Nephron progenitor cell (in vitro differentiated cells): ENCODE data around the gene SMARCA4.

Experiments used
- DNase-seq: peaks from one replicate; pipeline ENCODE4 v3.0.0; 2021
- H3K27ac Mint-ChIP-seq: 2 replicates; pipeline ENCODE4 v1.8.0; 2021; ENCODE audit warnings: mild to moderate bottlenecking, moderate library complexity, mixed read lengths
- H3K27me3 Mint-ChIP-seq: 2 replicates; pipeline ENCODE4 v1.8.0; 2021; ENCODE audit warnings: mild to moderate bottlenecking, low read depth, mixed read lengths; ENCODE audit not compliant: poor library complexity
- H3K36me3 Mint-ChIP-seq: 2 replicates; pipeline ENCODE4 v1.8.0; 2021; ENCODE audit warnings: low read depth, mixed read lengths
- H3K4me1 Mint-ChIP-seq: 2 replicates; pipeline ENCODE4 v1.8.0; 2021; ENCODE audit warnings: mixed read lengths
- H3K4me3 Mint-ChIP-seq: 2 replicates; pipeline ENCODE4 v1.8.0; 2021; ENCODE audit warnings: mild to moderate bottlenecking, moderate library complexity, mixed read lengths
- H3K9me3 Mint-ChIP-seq: 2 replicates; pipeline ENCODE4 v1.8.0; 2021; ENCODE audit warnings: mild to moderate bottlenecking, moderate library complexity, mixed read lengths
- TF ChIP-seq, protein P1 (sequence below): fragments of 200-600 bp; sonication (generic); IDR thresholded peaks from 2 replicates; pipeline ENCODE4 v1.5.0; 2021; ENCODE audit warnings: antibody characterized with exemption

Gene SMARCA4

DNA sequence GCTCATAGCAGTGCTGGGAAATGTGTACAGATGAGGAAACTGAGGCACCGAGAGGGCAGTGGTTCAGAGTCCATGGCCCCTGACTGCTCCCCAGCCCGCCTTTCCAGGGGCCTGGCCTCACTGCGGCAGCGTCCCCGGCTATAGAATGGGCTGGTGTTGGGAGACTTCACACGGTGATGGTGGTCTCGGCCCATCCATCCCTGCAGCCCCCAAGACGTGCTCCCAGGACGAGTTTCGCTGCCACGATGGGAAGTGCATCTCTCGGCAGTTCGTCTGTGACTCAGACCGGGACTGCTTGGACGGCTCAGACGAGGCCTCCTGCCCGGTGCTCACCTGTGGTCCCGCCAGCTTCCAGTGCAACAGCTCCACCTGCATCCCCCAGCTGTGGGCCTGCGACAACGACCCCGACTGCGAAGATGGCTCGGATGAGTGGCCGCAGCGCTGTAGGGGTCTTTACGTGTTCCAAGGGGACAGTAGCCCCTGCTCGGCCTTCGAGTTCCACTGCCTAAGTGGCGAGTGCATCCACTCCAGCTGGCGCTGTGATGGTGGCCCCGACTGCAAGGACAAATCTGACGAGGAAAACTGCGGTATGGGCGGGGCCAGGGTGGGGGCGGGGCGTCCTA, 144.3 kb downstream of the SMARCA4 start:
- DNase-seq: no peak
- Mint-ChIP-seq H3K36me3 (peaks cover 75% of the 10 kb centered on the region), H3K4me1 (no peaks in the 10 kb centered on the region), H3K27ac (no peak overlapping the region), H3K27me3 (no peaks in the 10 kb centered on the region), H3K4me3 (no peak overlapping the region), H3K9me3 (no peaks in the 10 kb centered on the region)
- TF ChIP-seq, protein P1, sequence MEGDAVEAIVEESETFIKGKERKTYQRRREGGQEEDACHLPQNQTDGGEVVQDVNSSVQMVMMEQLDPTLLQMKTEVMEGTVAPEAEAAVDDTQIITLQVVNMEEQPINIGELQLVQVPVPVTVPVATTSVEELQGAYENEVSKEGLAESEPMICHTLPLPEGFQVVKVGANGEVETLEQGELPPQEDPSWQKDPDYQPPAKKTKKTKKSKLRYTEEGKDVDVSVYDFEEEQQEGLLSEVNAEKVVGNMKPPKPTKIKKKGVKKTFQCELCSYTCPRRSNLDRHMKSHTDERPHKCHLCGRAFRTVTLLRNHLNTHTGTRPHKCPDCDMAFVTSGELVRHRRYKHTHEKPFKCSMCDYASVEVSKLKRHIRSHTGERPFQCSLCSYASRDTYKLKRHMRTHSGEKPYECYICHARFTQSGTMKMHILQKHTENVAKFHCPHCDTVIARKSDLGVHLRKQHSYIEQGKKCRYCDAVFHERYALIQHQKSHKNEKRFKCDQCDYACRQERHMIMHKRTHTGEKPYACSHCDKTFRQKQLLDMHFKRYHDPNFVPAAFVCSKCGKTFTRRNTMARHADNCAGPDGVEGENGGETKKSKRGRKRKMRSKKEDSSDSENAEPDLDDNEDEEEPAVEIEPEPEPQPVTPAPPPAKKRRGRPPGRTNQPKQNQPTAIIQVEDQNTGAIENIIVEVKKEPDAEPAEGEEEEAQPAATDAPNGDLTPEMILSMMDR: no peak

DNA sequence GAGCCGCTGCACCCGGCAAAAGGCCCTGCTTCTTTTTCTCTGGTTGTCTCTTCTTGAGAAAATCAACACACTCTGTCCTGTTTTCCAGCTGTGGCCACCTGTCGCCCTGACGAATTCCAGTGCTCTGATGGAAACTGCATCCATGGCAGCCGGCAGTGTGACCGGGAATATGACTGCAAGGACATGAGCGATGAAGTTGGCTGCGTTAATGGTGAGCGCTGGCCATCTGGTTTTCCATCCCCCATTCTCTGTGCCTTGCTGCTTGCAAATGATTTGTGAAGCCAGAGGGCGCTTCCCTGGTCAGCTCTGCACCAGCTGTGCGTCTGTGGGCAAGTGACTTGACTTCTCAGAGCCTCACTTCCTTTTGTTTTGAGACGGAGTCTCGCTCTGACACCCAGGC, 145.6 kb downstream of the SMARCA4 start:
- no peaks in the 10 kb centered on the region for H3K27me3 Mint-ChIP-seq
- no peak for DNase-seq
- H3K36me3 Mint-ChIP-seq: peaks cover 77% of the 10 kb centered on the region

DNA sequence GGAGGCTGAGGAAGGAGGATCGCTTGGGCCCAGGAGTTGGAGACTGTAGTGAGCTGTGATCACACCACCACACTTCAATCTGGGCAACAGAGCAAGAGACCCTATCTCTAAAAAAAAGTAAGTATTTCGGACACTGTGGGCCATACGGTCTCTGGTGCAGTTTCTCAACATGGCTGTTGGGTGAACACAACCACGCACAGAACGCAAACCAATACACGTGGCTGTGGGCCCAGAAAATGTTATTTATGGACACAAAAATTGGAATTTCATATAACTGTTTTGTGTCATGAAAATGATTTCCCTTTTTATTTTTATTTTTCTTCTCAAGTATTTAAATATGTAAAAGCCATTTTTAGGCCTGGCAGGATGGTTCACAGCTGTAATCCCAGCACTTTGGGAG, 147.9 kb downstream of the SMARCA4 start:
- DNase-seq: no peak
- TF ChIP-seq, protein P1: no peak
- H3K27me3 Mint-ChIP-seq: peaks cover 7% of the 10 kb centered on the region
- no peak overlapping the region for H3K27ac Mint-ChIP-seq
- no peak overlapping the region for H3K4me3 Mint-ChIP-seq
- H3K9me3 Mint-ChIP-seq: no peaks in the 10 kb centered on the region
- no peaks in the 10 kb centered on the region for H3K4me1 Mint-ChIP-seq
- peaks cover 67% of the 10 kb centered on the region for H3K36me3 Mint-ChIP-seq

More for the DNA sequence above, 145.6 kb downstream of the SMARCA4 start:
- no peaks in the 10 kb centered on the region for H3K9me3 Mint-ChIP-seq
- TF ChIP-seq, protein P1: no peak
- H3K4me1 Mint-ChIP-seq: no peaks in the 10 kb centered on the region
- no peak overlapping the region for H3K4me3 Mint-ChIP-seq
- H3K27ac Mint-ChIP-seq: peak overlapping the region; percentile 68

DNA sequence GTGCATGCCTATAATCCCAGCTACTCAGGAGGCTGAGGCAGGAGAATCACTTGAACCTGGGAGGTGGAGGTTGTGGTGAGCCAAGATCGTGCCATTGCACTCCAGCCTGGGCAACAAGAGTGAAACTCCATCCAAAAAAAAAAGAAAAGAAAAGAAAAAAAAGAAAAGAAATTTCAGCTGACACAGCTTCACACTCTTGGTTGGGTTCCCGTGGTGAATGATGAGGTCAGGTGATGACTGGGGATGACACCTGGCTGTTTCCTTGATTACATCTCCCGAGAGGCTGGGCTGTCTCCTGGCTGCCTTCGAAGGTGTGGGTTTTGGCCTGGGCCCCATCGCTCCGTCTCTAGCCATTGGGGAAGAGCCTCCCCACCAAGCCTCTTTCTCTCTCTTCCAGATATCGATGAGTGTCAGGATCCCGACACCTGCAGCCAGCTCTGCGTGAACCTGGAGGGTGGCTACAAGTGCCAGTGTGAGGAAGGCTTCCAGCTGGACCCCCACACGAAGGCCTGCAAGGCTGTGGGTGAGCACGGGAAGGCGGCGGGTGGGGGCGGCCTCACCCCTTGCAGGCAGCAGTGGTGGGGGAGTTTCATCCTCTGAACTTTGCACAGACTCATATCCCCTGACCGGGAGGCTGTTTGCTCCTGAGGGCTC, 150.4 kb downstream of the SMARCA4 start:
- no peak overlapping the region for H3K4me3 Mint-ChIP-seq
- no peak for DNase-seq
- H3K36me3 Mint-ChIP-seq: peaks cover 72% of the 10 kb centered on the region
- H3K9me3 Mint-ChIP-seq: no peaks in the 10 kb centered on the region
- TF ChIP-seq, protein P1: no peak
- no peak overlapping the region for H3K27ac Mint-ChIP-seq
- peaks cover 7% of the 10 kb centered on the region for H3K27me3 Mint-ChIP-seq
- no peaks in the 10 kb centered on the region for H3K4me1 Mint-ChIP-seq

DNA sequence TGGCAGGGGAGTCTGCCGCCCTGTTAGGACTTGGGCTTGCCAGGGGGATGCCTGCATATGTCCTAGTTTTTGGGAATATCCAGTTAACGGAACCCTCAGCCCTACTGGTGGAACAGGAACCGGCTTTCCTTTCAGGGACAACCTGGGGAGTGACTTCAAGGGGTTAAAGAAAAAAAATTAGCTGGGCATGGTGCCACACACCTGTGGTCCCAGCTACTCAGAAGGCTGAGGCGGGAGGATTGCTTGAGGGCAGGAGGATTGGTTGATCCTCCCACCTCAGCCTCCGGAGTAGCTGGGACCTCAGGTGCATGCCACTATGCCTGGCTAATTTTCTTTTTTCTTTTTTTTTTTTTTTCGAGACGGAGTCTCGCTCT, 150.9 kb downstream of the SMARCA4 start:
- no peak overlapping the region for H3K4me3 Mint-ChIP-seq
- H3K27me3 Mint-ChIP-seq: peaks cover 7% of the 10 kb centered on the region
- TF ChIP-seq, protein P1: no peak
- H3K4me1 Mint-ChIP-seq: no peaks in the 10 kb centered on the region
- peaks cover 72% of the 10 kb centered on the region for H3K36me3 Mint-ChIP-seq
- no peaks in the 10 kb centered on the region for H3K9me3 Mint-ChIP-seq
- no peak for DNase-seq
- no peak overlapping the region for H3K27ac Mint-ChIP-seq
